ENCODE measurements around the gene EEF2K.
A peak's percentile ranks its signal among the peaks of the same experiment; 100 is the strongest.
"Not testable (repeated sequence)": the region's sequence is repeated elsewhere in the genome, so short reads cannot be mapped to it uniquely, and the experiment has no call there.

EEF2K gene

GRCh38 chr16:22213236-22213635 is 7.2 kb downstream of the EEF2K start:
- no peak for DNase-seq (ENCODE audit: low spot score)

GRCh38 chr16:22213801-22214200 is 7.7 kb downstream of the EEF2K start:
- DNase-seq (ENCODE audit: low spot score) = no peak

- no peak for DNase-seq (ENCODE audit: low spot score)
Measured at GRCh38 chr16:22214402-22214801, 8.3 kb downstream of the EEF2K start.

- DNase-seq (ENCODE audit: low spot score) = no peak
Measured at GRCh38 chr16:22214889-22215288, 8.8 kb downstream of the EEF2K start.

- no peak for DNase-seq (ENCODE audit: low spot score)
Measured at GRCh38 chr16:22216191-22216831, 10.2 kb downstream of the EEF2K start.

- not testable (repeated sequence) for DNase-seq (ENCODE audit: low spot score)
Measured at GRCh38 chr16:22216832-22217225, 10.8 kb downstream of the EEF2K start.

- DNase-seq (ENCODE audit: low spot score) = no peak
Measured at GRCh38 chr16:22217890-22218730, 12.0 kb downstream of the EEF2K start.

- DNase-seq (ENCODE audit: low spot score) = no peak
Measured at GRCh38 chr16:22219389-22220068, 13.5 kb downstream of the EEF2K start.

- DNase-seq (ENCODE audit: low spot score) = no peak
Measured at GRCh38 chr16:22220069-22220440, 14.0 kb downstream of the EEF2K start.

- no peak for DNase-seq (ENCODE audit: low spot score)
Measured at GRCh38 chr16:22220714-22221113, 14.6 kb downstream of the EEF2K start.

- no peak for DNase-seq (ENCODE audit: low spot score)
Measured at GRCh38 chr16:22222006-22222405, 15.9 kb downstream of the EEF2K start.

GRCh38 chr16:22222998-22223397 is 16.9 kb downstream of the EEF2K start:
- DNase-seq (ENCODE audit: low spot score) = no peak

- DNase-seq (ENCODE audit: low spot score) = no peak
Measured at GRCh38 chr16:22225060-22225459, 19.0 kb downstream of the EEF2K start.

- DNase-seq (ENCODE audit: low spot score) = no peak
Measured at GRCh38 chr16:22229889-22230288, 23.8 kb downstream of the EEF2K start.

- peak; percentile 27 for DNase-seq (ENCODE audit: low spot score)
Measured at GRCh38 chr16:22232277-22233036, 26.4 kb downstream of the EEF2K start.

- DNase-seq (ENCODE audit: low spot score) = no peak
Measured at GRCh38 chr16:22233037-22233372, 26.9 kb downstream of the EEF2K start.

- DNase-seq (ENCODE audit: low spot score) = no peak
Measured at GRCh38 chr16:22235839-22236745, 30.0 kb downstream of the EEF2K start.

- no peak for DNase-seq (ENCODE audit: low spot score)
Measured at GRCh38 chr16:22239131-22239805, 33.2 kb downstream of the EEF2K start.

- DNase-seq (ENCODE audit: low spot score) = no peak
Measured at GRCh38 chr16:22240023-22240710, 34.1 kb downstream of the EEF2K start.

- no peak for DNase-seq (ENCODE audit: low spot score)
Measured at GRCh38 chr16:22250522-22250921, 44.4 kb downstream of the EEF2K start.
